Smooth muscle cell of the brain vasculature (primary cell): Measurements from ENCODE around the gene SSTR5.
"Not testable (repeated sequence)": the region's sequence is repeated elsewhere in the genome, so short reads cannot be mapped to it uniquely, and the experiment has no call there.

Experiments
- DNase-seq: peaks from one replicate; pipeline ENCODE4 v3.0.0-alpha.2; 2012; ENCODE audit warnings: low read depth, low spot score

Gene SSTR5

GRCh38 chr16:1090620-1091587 is 18.4 kb downstream of the SSTR5 start:
- no peak for DNase-seq

GRCh38 chr16:1091992-1092552 is 19.5 kb downstream of the SSTR5 start:
- no peak for DNase-seq

- DNase-seq = not testable (repeated sequence)
Observed at GRCh38 chr16:1092685-1093283, 20.2 kb downstream of the SSTR5 start.

- DNase-seq = no peak
Observed at GRCh38 chr16:1093284-1094123, 21.0 kb downstream of the SSTR5 start.

- no peak for DNase-seq
Observed at GRCh38 chr16:1094124-1094479, 21.6 kb downstream of the SSTR5 start.

GRCh38 chr16:1094601-1095449 is 22.3 kb downstream of the SSTR5 start:
- DNase-seq = no peak

- no peak for DNase-seq
Observed at GRCh38 chr16:1095450-1096168, 23.1 kb downstream of the SSTR5 start.

GRCh38 chr16:1096169-1097082 is 23.9 kb downstream of the SSTR5 start, which contains the start of gene C1QTNF8:
TSS of gene C1QTNF8 (minus strand) at chr16:1096244. CDS start at chr16:1094922, 1,322 bp downstream.
- DNase-seq = no peak

GRCh38 chr16:1097156-1097555 is 24.6 kb downstream of the SSTR5 start:
- no peak for DNase-seq

- DNase-seq = no peak
Observed at GRCh38 chr16:1097800-1098199, 25.3 kb downstream of the SSTR5 start.

- no peak for DNase-seq
Observed at GRCh38 chr16:1098266-1098991, 25.9 kb downstream of the SSTR5 start.

- no peak for DNase-seq
Observed at GRCh38 chr16:1099189-1100083, 26.9 kb downstream of the SSTR5 start.

GRCh38 chr16:1100084-1100800 is 27.7 kb downstream of the SSTR5 start:
- DNase-seq = no peak

- DNase-seq = no peak
Observed at GRCh38 chr16:1101133-1101532, 28.6 kb downstream of the SSTR5 start.

- DNase-seq = no peak
Observed at GRCh38 chr16:1101573-1102332, 29.2 kb downstream of the SSTR5 start.

GRCh38 chr16:1102333-1102700 is 29.8 kb downstream of the SSTR5 start:
- no peak for DNase-seq
